WTC11 (cell line): ENCODE data around the gene KIAA1671. TPM values are rescaled to one million over a fixed set of nuclear protein-coding genes. Genes with fewer than 3 reads are reported as not detected.

Experiments used
- ATAC-seq: fragments of 200-7000 bp; cut with Tn5 transposase; 2 replicates; pipeline ENCODE4 v1.10.0; 2021; ENCODE audit warnings: mild to moderate bottlenecking, moderate library complexity
- CTCF ChIA-PET: fragments of 300-600 bp; sonication (Branson Sonifier 250); formaldehyde crosslinking; loops from one replicate; lab custom pipeline; 2021; ENCODE audit warnings: antibody characterized with exemption; lab: Charles Lee
- POLR2A ChIA-PET: fragments of 350-600 bp; sonication (Branson Sonifier 250); formaldehyde crosslinking; loops from one replicate; lab custom pipeline; 2021; ENCODE audit warnings: antibody characterized with exemption; lab: Charles Lee
- DNase-seq: peaks from one replicate; pipeline ENCODE4 v3.0.0; 2021; ENCODE audit warnings: low spot score
- H3K27ac Mint-ChIP-seq: 2 replicates; pipeline ENCODE4 v1.8.0; 2021; ENCODE audit warnings: mixed read lengths
- H3K27me3 Mint-ChIP-seq: 2 replicates; pipeline ENCODE4 v1.8.0; 2021; ENCODE audit warnings: low read depth, mild to moderate bottlenecking, moderate library complexity, mixed read lengths
- H3K36me3 Mint-ChIP-seq: 2 replicates; pipeline ENCODE4 v1.8.0; 2021; ENCODE audit warnings: mixed read lengths
- H3K4me1 Mint-ChIP-seq: 2 replicates; pipeline ENCODE4 v1.8.0; 2022; ENCODE audit warnings: mixed read lengths
- H3K4me3 Mint-ChIP-seq: 2 replicates; pipeline ENCODE4 v1.8.0; 2021; ENCODE audit warnings: mild to moderate bottlenecking, moderate library complexity, mixed read lengths
- H3K9me3 Mint-ChIP-seq: 2 replicates; pipeline ENCODE4 v1.8.0; 2021; ENCODE audit warnings: mixed read lengths
- CBFB ChIP-seq: sonication (generic); formaldehyde crosslinking; IDR thresholded peaks from 2 replicates; pipeline ENCODE4 v1.8.1; 2022; ENCODE audit warnings: mild to moderate bottlenecking, low read depth, missing genetic modification reagents
- E2F4 ChIP-seq: sonication (generic); formaldehyde crosslinking; IDR thresholded peaks from 2 replicates; pipeline ENCODE4 v1.8.1; 2022; ENCODE audit warnings: low read depth, mild to moderate bottlenecking, moderate library complexity, missing genetic modification reagents, borderline replicate concordance
- ELF4 ChIP-seq: sonication (generic); formaldehyde crosslinking; IDR thresholded peaks from 2 replicates; pipeline ENCODE4 v1.8.1; 2022; ENCODE audit warnings: low read depth, mild to moderate bottlenecking, moderate library complexity, missing genetic modification reagents
- ETV6 ChIP-seq: sonication (generic); formaldehyde crosslinking; IDR thresholded peaks from 2 replicates; pipeline ENCODE4 v1.8.1; 2022; ENCODE audit warnings: mild to moderate bottlenecking, missing genetic modification reagents
- FOXP1 ChIP-seq: sonication (generic); formaldehyde crosslinking; IDR thresholded peaks from 2 replicates; pipeline ENCODE4 v1.8.0; 2022; ENCODE audit warnings: missing genetic modification reagents, mild to moderate bottlenecking, moderate library complexity, borderline replicate concordance
- FOXP4 ChIP-seq: sonication (generic); formaldehyde crosslinking; IDR thresholded peaks from 2 replicates; pipeline ENCODE4 v1.8.0; 2022; ENCODE audit warnings: mild to moderate bottlenecking, missing genetic modification reagents
- GRHL2 ChIP-seq: fragments of 250-450 bp; sonication (Bioruptor Pico); IDR thresholded peaks from 2 replicates; pipeline ENCODE4 v1.8.0; 2022; ENCODE audit warnings: mild to moderate bottlenecking, moderate library complexity; ENCODE audit not compliant: insufficient replicate concordance, severe bottlenecking
- HMGA2 ChIP-seq: fragments of 250-450 bp; sonication (Bioruptor Pico); IDR thresholded peaks from 2 replicates; pipeline ENCODE4 v1.4.0; 2021; ENCODE audit warnings: mild to moderate bottlenecking, moderate library complexity
- IRF1 ChIP-seq: sonication (generic); formaldehyde crosslinking; IDR thresholded peaks from 2 replicates; pipeline ENCODE4 v1.8.0; 2023; ENCODE audit warnings: missing genetic modification reagents
- NR3C1 ChIP-seq: sonication (generic); formaldehyde crosslinking; conservative IDR thresholded peaks from 2 replicates; pipeline ENCODE4 v1.8.1; 2023; ENCODE audit warnings: low read depth, mild to moderate bottlenecking, missing genetic modification reagents
- PRRX2 ChIP-seq: fragments of 250-450 bp; sonication (Bioruptor Pico); IDR thresholded peaks from 2 replicates; pipeline ENCODE4 v1.8.0; 2021; ENCODE audit warnings: mild to moderate bottlenecking
- SMAD3 ChIP-seq: sonication (generic); formaldehyde crosslinking; IDR thresholded peaks from 2 replicates; pipeline ENCODE4 v1.8.0; 2022; ENCODE audit warnings: missing genetic modification reagents, mild to moderate bottlenecking, borderline replicate concordance
- USF2 ChIP-seq: sonication (generic); formaldehyde crosslinking; IDR thresholded peaks from 2 replicates; pipeline ENCODE4 v1.8.1; 2023; ENCODE audit warnings: mild to moderate bottlenecking, missing genetic modification reagents, moderate library complexity
- ZNF121 ChIP-seq: sonication (generic); formaldehyde crosslinking; IDR thresholded peaks from 2 replicates; pipeline ENCODE4 v1.8.0; 2023; ENCODE audit warnings: missing genetic modification reagents
- ZNF263 ChIP-seq: sonication (generic); formaldehyde crosslinking; IDR thresholded peaks from 2 replicates; pipeline ENCODE4 v1.8.1; 2022; ENCODE audit warnings: low read depth, mild to moderate bottlenecking, moderate library complexity, missing genetic modification reagents
- ZNF425 ChIP-seq: fragments of 250-450 bp; sonication (Bioruptor Pico); conservative IDR thresholded peaks from 2 replicates; pipeline ENCODE4 v1.9.0; 2021; ENCODE audit warnings: mild to moderate bottlenecking
- ZSCAN18 ChIP-seq: fragments of 250-450 bp; sonication (Bioruptor Pico); IDR thresholded peaks from 2 replicates; pipeline ENCODE4 v2.1.2; 2022; ENCODE audit warnings: mild to moderate bottlenecking, moderate library complexity
- total RNA-seq: library from RNA; stranded (reverse); gene quantifications from 3 replicates; pipeline ENCODE4 v1.2.3, GENCODE V29; 2021

KIAA1671 gene
- total RNA-seq, 1 experiment from 2014 or later = 26.0 TPM

- H3K27me3 Mint-ChIP-seq = no peaks in the 10 kb centered on the region
- H3K4me1 Mint-ChIP-seq = peaks cover 12% of the 10 kb centered on the region
- ATAC-seq (no peak), DNase-seq (no peak)
- POLR2A ChIA-PET = no interaction called here
- 0 out of 2 replicates have a peak overlapping the region, but pooled peaks have one; percentile 69 for H3K27ac Mint-ChIP-seq
- no peak for TF ChIP-seq CBFB
- H3K9me3 Mint-ChIP-seq = no peaks in the 10 kb centered on the region
- CTCF ChIA-PET = interaction anchor here (1.5 kb wide), 1 partner anchor 11 kb away, joined by 8 read pairs; no protein-coding TSS in a partner anchor
- no peak overlapping the region for H3K4me3 Mint-ChIP-seq
- H3K36me3 Mint-ChIP-seq = no peaks in the 10 kb centered on the region
Observed at GRCh38 chr22:25100402-25100801, 147.9 kb downstream of the KIAA1671 start.

- TF ChIP-seq ZSCAN18 (no peak), USF2 (CRISPR knock-in tag) (no peak), PRRX2 (no peak), NR3C1 (CRISPR knock-in tag) (no peak), ELF4 (CRISPR knock-in tag) (no peak), ZNF425 (no peak), ZNF121 (CRISPR knock-in tag) (no peak), SMAD3 (CRISPR knock-in tag) (no peak), ZNF263 (CRISPR knock-in tag) (no peak), E2F4 (CRISPR knock-in tag) (no peak)
- Mint-ChIP-seq H3K4me3 (no peak overlapping the region), H3K4me1 (peaks cover 12% of the 10 kb centered on the region), H3K27ac (peak overlapping the region; percentile 69; the same call in 1 of the 2 replicates), H3K9me3 (no peaks in the 10 kb centered on the region), H3K36me3 (no peaks in the 10 kb centered on the region), H3K27me3 (no peaks in the 10 kb centered on the region)
- DNase-seq (no peak), ATAC-seq (peak; percentile 26; the same call in 1 of the 2 replicates)
- CTCF ChIA-PET = interaction anchor here (1.5 kb wide), 1 partner anchor 10 kb away, joined by 8 read pairs; no protein-coding TSS in a partner anchor
- POLR2A ChIA-PET = no interaction called here
Observed at GRCh38 chr22:25100948-25101347, 148.4 kb downstream of the KIAA1671 start.

GRCh38 chr22:25101501-25101900 lies 149.0 kb downstream of the KIAA1671 start:
- Mint-ChIP-seq H3K4me3 (no peak overlapping the region), H3K27me3 (no peaks in the 10 kb centered on the region), H3K9me3 (no peaks in the 10 kb centered on the region), H3K4me1 (peaks cover 12% of the 10 kb centered on the region), H3K27ac (0 out of 2 replicates have a peak overlapping the region, but pooled peaks have one; percentile 22)
- CTCF ChIA-PET = interaction anchor here (1.5 kb wide), 1 partner anchor 9 kb away, joined by 8 read pairs; no protein-coding TSS in a partner anchor
- no peak for DNase-seq
- TF ChIP-seq HMGA2 (no peak), IRF1 (no peak), ETV6 (CRISPR knock-in tag) (no peak), FOXP4 (CRISPR knock-in tag) (no peak), USF2 (CRISPR knock-in tag) (no peak), GRHL2 (CRISPR knock-in tag) (no peak), CBFB (no peak), FOXP1 (CRISPR knock-in tag) (no peak)
- TF ChIP-seq, all 79 proteins: peak for 0
- H3K36me3 Mint-ChIP-seq = no peaks in the 10 kb centered on the region
- POLR2A ChIA-PET = no interaction called here
- ATAC-seq = no peak
